NCI-H2107 treated with DMSO at 0.1 percent for 48 hours (cell line): ENCODE results near the gene IFI44.

Experiments used
- DNase-seq: peaks from one replicate; lab custom pipeline; 2025; ENCODE audit not compliant: unreplicated experiment; lab: John Stamatoyannopoulos, UW

The IFI44 gene

GRCh38 chr1:78702426-78702825, 52.8 kb downstream of the IFI44 start:
- DNase-seq, result no peak

- DNase-seq, result no peak
Measured at GRCh38 chr1:78703806-78704205, 54.2 kb downstream of the IFI44 start.

DNA sequence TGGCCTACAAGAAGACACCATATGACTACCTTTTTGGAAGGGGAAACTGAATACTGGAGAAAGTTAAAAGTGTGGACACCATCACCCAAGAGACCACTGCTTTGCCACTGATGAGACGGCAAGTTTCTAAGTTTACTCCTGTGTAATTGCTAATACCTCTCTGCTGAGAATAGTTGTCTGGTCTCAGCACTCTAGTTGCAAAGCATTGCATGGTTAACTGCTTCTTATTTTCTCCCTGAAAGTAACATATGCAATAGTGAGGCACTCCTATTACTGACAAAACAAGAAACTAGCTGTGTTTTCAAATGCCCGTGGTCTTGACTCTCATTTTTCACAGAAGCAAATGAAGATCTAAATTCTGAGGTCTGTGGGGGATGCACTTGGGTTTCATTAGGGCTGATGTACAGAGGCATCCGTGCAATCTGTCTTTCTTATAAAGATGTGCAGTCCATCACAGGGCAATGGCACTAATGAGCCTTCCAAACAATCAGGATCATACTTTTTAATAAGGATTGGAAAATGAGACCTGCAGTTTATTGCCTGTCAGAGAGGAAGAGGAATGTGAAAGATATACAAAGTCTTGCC, 62.9 kb downstream of the IFI44 start:
- no peak for DNase-seq

DNA sequence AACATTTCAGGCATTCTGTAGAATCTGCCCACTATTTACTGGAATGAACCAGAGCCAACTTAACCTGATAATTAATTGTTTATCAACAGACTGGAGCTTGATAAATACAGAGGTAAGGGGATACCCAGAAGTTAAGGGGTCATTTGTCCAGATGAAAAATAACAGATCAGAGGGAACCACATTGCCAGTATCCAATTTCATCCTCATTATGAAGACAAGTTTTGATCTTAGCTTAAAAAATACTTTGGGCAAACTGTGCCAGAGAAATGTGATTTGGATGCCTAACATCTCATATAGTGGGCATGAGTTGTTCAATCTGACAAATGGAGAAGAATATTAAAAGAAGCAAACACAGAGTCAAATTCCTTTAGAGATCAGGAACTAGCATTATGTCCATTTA, 63.7 kb downstream of the IFI44 start:
- no peak for DNase-seq
